GM21367 (cell line): Measurements from ENCODE around the gene ZNF268.
"Not testable (repeated sequence)": the region's sequence is repeated elsewhere in the genome, so short reads cannot be mapped to it uniquely, and the experiment has no call there.

Source experiments
- ATAC-seq: cut with Tn5 transposase; IDR thresholded peaks from one replicate; pipeline ENCODE4 v1.9.1; 2021; ENCODE audit not compliant: unreplicated experiment

The ZNF268 gene

DNA sequence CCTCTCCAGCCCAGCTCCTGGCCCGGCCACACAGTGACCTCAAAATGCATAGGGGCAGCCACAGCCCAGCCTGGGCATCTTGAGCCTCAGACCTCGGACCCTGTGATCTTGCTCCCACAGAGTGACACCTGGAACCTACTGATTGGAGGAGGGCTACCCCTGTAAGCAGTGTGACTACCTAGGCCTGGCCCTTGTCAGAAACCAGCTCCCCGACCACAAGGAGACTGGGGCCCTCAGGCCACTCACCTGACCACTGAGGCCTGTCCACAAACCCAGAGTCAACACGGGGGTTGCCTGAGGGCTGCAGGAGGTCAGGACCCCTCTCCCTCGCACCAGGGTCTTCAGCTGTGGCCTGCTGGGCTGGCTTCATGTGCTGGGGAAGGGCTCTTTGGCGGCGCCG, 45.4 kb downstream of the ZNF268 start:
- no peak for ATAC-seq

DNA sequence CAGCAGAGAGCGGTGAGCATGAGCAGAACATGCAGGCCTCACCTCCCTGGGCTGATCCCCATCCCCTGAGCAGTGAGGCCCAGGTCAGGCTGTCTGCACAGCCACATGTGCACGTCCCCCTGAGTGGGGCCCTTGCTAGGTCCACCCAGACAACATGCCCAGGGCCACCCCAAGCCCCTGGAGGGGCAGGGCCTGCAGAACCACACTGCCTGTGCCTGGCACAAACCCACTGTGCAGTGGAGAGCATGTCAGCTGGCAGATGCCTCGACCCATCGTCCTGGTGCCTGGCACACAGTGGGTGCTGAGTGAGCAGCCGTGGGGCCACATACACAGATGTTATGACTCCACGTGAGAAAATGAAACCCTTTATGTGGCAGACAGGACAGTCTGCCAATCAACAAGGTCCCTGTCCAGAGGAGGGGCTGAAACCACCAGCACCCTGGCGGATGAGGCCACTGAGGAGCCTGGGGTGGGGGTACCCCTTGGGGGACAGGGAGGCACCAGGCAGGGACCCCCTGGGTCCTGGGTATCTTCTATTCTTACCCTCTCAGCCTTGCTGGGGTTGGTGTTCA, 46.1 kb downstream of the ZNF268 start:
- no peak for ATAC-seq

DNA sequence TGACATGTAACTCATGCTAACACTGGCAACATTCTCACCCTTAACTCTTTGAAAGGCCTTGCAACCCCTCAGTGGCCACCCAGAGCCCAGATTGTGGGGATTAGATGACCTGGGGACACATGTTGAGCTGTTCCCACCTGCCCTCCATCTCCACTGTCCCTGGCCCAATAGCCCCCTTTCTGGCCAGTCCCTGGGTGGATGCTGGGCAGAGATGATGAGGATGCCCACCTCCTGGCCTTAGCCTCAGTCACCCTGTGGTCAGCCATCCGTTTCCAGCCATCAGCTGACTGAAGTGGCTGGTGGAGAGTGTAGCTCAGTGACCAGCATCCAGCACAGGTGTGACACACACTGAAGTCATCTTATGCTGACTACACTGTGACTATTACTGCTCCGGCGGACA, 49.7 kb downstream of the ZNF268 start:
- no peak for ATAC-seq

DNA sequence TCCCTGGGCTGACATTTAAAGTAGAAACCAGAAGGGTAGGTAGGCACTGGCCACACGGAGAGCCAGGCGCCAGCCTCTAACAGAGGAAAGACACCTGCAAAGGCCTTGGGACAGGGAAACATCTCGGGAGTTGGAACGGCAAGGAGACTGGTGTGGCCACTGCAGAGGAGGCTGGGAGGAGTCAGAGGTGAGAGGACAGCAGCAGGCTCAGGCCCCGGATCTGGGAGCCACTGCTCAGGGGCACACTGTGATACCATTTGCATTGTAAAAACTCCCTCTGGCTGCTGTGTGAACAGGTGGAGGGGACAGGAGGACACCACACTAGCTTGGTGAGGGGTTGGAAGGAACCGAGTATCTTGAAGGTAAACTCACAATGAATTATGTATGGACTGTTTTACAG, 51.7 kb downstream of the ZNF268 start:
- no peak for ATAC-seq

DNA sequence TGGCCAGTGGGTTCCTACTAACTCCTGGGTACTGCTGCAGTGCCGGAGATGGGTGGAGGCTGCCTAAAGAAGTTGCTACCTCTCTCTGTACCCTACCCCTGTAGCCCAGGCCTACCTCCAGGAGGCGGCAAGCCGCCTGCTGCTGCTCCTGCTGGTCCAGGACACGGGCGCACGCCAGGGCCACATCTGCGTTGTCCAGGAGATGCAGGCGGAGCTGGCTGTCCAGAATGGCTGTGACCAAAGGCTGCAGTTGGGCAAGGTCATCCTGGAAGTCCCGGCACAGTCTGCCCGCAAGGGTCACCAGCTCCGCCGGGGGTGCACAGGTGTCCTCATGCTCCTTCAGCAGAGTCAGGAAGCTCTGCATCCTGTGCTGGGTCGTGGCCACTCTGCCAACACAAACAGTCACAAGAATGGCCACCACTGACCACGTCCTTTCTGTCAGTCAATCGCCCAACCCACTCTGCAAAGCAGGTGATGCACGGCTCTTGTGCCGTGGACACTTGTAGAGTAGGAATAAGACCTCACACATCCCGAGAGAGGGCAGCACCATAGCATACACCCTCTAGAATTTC, 52.8 kb downstream of the ZNF268 start:
- ATAC-seq = no peak

DNA sequence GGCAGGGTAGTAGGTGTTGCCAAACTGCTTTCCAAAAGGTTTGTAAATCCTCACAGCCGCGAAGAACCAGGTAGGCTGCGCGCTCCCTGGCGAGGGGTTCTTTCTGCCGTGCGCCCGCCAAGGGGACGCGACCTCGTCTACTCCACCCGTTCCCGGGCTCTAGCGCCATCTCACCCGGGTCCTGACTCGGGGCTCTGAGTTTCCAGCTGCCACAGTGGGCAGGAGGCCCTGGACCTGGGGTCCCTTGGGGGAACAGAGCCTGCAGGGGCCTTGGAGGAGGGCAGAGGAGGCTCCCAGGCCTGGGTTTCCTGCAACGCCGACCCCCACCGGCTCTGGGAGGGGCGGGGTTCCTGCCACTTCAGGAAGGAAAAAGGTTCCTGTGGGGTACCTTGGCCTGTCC, 53.7 kb downstream of the ZNF268 start:
- ATAC-seq = no peak

DNA sequence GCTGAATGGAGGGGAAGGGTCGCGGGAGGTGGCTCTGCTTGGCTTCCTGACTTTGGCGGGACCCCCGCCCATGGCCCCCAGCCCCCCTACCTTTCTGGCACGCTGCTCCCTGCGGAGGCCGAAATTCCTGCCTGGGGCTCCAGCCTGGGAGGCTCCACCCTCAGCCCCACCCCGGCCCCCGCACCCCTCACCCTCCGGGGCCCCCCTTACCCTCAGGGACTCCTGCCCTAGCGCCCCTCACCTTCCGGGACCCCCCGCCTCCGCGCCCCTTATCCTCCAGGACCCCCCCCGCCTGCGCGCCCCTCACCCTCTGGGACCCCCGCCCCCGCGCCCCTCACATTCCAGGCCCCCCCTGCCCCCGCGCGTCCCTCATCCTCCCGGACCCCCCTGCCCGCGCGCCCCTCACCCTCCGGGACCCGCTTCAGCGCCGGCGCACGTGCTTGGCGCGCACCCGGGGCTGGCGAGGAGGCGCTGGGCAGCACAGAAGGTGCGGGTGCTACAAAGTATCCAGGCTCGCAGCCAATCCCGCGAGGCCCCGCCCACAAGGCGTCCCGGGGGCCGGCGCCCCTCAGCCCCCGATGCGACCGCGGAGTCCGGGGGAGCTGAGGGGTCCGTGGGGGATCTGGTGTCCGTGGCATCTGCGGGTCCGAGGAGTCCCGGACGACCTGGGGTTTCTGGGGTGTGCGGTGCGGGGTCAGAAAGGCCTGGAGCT, 54.3 kb downstream of the ZNF268 start, which contains the start of gene ANHX:
Gene ANHX, minus strand, starts transcription at position 477 of the 712 bp plus-strand sequence. CDS start 1,521 bp downstream, outside the sequence.
- ATAC-seq = no peak

DNA sequence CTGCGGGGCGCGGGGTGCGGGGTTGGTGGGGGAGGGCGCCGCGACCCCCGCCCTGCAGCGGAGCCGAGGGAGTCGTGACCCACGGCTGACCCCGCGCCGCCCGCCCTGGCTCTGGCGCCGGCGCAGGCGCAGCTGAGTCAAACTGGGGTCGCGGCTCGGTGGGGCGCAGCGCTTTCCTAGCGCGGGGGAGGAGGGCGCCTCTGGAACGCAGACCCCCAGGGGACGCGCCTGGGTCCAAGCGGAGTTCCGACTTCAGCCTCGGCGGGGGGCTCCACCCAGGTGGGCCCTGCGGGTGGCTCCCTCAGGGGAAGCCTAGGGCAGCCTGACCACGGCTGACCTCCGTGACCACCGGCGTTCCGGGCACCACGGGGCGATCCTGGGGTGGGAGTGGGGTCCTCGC, 54.8 kb downstream of the ZNF268 start:
- no peak for ATAC-seq

DNA sequence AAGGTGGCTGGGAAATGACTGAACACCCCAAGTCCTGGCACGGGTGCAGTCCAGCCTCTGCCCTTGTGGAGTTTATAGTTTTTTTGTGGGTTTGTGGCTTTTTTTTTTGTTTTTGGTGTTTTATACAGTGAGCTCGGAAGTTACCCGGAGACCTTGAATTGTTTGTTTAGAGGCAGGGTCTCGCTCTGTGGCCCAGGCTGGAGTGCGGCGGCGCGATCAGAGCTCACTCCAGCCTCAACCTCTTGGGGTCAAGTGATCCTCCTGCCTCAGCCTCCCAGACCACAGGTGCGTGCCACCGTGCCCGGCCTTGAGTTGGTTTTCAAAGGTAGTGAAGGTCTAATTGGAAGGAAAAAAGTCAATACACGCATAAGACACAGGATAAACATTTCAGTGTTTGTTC, 55.3 kb downstream of the ZNF268 start:
- no peak for ATAC-seq

DNA sequence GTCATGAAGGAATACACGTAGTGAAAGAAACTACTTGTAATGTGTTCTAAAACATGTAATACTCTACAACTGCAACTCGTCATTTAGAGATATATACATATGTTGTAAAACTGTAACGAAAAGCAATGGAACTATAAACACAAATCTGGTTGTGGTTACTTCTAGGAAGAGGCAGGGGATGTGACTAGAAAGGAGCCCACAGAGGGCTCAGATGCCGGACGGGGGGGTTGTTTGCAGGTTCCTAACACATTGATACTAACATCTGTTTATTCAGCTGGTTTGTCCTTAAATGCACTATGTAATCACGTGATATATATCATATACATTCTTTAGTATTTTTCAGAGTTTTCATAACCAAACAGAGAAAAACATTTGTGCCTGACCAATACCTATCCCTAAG, 70.4 kb downstream of the ZNF268 start:
- ATAC-seq = no peak

DNA sequence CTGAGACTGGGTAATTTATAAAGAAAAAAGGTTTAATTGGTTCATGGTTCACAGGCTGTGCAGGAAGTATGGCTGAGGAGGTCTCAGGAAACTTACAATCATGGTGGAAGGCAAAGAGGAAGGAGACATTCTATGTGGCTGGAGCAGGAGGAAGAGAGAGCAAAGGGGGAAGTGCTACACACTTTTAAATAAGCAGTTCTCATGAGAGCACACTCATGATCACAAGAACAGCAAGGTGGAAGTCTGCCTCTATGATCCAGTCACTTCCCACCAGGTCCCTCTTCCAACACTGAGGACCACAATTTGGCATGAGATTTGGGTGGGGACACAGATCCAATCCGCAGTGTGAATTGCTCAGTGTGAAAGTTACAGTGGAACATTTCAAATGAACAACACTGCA, 74.5 kb downstream of the ZNF268 start:
- ATAC-seq = not testable (repeated sequence)

DNA sequence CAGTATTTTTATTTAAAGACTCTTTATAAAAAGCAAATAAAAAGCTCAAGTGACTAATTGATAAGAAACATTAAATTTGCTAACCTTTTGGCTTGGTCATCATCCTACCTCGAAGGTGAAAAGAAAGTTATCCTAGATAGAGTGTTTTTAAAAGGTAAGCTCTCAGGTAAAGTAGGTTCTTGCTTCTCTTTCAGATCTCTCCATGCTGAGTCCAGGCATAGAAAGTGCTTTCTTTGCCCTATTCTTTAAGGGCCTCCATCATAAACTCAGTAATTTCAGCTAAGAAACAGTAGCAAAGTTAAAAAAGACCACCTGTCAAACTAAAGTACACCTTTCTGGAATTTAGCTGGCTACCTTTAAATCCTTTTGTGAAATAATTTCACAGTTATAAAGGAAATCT, 75.0 kb downstream of the ZNF268 start:
- ATAC-seq = no peak

DNA sequence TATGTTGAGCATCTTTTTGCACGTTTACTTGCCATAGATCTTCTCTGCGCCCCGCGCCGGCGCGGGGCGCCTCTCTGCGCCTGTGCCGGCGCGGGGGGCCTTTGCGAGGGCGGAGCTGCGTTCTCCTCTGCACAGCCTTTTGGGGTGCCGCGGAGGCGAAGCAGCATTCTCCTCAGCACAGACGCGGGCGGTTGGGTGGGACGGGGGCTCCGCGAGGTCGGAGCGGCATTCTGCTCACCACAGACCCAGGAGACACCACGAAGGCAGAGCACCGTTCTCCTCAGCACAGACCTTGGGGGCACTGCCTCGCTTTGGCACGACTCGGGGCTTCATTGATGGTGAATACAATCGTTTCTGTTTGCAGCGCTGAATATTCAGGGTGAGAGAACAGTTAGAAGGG, 82.9 kb downstream of the ZNF268 start:
- no peak for ATAC-seq
